Testis (tissue), 3 donors: ENCODE data around the gene RBP5. TPM values are rescaled to one million over a fixed set of nuclear protein-coding genes. Genes with fewer than 3 reads are reported as not detected.

ENCODE experiments used
- DNase-seq: peaks from one replicate; pipeline ENCODE4 v3.0.0-alpha.2; 2019
- H3K27ac ChIP-seq, 2 donors: fragments of 200-600 bp; sonication (generic); one replicate each; pipeline ENCODE4 v1.5.1; 2019
- H3K27me3 ChIP-seq: fragments of 200-600 bp; sonication (generic); one replicate; pipeline ENCODE4 v1.5.1; 2019
- H3K36me3 ChIP-seq: fragments of 200-600 bp; sonication (generic); one replicate; pipeline ENCODE4 v1.5.1; 2017; ENCODE audit warnings: low read depth; ENCODE audit errors: missing control alignments
- H3K4me1 ChIP-seq: fragments of 200-600 bp; sonication (generic); one replicate; pipeline ENCODE4 v1.5.1; 2019
- H3K4me3 ChIP-seq, 2 donors: fragments of 200-600 bp; sonication (generic); one replicate each; pipeline ENCODE4 v1.5.1; 2017 to 2019
- H3K9me3 ChIP-seq: fragments of 200-600 bp; sonication (generic); one replicate; pipeline ENCODE4 v1.5.1; 2017
- POLR2A ChIP-seq: fragments of 450-650 bp; IDR thresholded peaks from one replicate; pipeline ENCODE4 v1.6.1; 2017; ENCODE audit warnings: antibody characterized with exemption, mild to moderate bottlenecking, moderate library complexity
- WGBS, 2 donors: methylation state at CpG; one replicate each; pipeline ENCODE4 v1.1.5; 2018; 5-methylcytosine and 5-hydroxymethylcytosine counted together
- intact Hi-C: fragments of 100-400 bp; cut with DNase I; formaldehyde crosslinking; loops from one replicate; pipeline ENCODE4 v1.15.1; 2023; ENCODE audit warnings: low total_unique reads
- polyA plus RNA-seq: library from polyadenylated mRNA; stranded (reverse); fragments of 350-450 nt; fragmentation: Illumina TruSeq; extraction: RNeasy Lipid Tissue Mini Kit (QIAGEN cat#74804); gene quantifications from one replicate; pipeline ENCODE4 v1.2.3, GENCODE V29; 2014; ENCODE audit warnings: low read depth, low replicate concordance; ENCODE audit not compliant: insufficient read depth
- total RNA-seq, 2 donors: library from RNA; depleted of rRNA; stranded (reverse); fragments of >200 nt; gene quantifications; one replicate each; pipeline ENCODE4 v1.2.3, GENCODE V29; 2016
- TF ChIP-seq, protein P1 (sequence below), 3 experiments: fragments of 450-650 bp in 2 of 3; fragments of 200-600 bp in 1 of 3; sonication (generic) in 1 of 3; IDR thresholded peaks; one replicate each; pipeline ENCODE4 v1.5.1; 2016 to 2019; ENCODE audit warnings: antibody characterized with exemption in 3 of 3, mild to moderate bottlenecking in 2 of 3, moderate library complexity in 1 of 3

The RBP5 gene
- total and polyA plus RNA-seq, 3 donors from 2014 or later: 1.1 to 11.8 (median 4.0) TPM

DNA sequence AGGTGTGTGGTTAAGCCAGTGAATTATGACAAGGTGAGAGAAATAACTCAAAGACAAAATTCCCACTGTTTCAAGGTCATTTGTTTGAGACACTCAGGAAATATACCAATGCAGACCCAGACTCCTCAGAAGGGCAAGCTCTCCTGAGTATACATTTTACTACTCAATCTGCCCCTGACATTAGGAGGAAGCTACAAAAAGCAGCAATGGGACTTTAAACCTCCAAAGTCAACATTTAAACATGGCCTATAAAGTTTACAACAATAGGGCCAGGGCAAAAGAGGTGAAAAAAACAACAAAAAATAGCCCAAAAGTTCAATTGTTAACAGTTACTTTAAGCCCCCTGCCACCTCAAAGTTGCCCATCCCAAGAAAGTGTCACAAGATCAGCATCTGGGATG, 41.3 kb upstream of the RBP5 start:
- no peaks in the 10 kb centered on the region for H3K4me1 ChIP-seq
- no peak overlapping the region for H3K4me3 ChIP-seq
- H3K27me3 ChIP-seq: no peaks in the 10 kb centered on the region
- H3K9me3 ChIP-seq: no peaks in the 10 kb centered on the region
- no peaks in the 10 kb centered on the region for H3K36me3 ChIP-seq
- intact Hi-C loops: no loop called here
- DNase-seq: no peak
- TF ChIP-seq POLR2A: no peak
- TF ChIP-seq, protein P1, sequence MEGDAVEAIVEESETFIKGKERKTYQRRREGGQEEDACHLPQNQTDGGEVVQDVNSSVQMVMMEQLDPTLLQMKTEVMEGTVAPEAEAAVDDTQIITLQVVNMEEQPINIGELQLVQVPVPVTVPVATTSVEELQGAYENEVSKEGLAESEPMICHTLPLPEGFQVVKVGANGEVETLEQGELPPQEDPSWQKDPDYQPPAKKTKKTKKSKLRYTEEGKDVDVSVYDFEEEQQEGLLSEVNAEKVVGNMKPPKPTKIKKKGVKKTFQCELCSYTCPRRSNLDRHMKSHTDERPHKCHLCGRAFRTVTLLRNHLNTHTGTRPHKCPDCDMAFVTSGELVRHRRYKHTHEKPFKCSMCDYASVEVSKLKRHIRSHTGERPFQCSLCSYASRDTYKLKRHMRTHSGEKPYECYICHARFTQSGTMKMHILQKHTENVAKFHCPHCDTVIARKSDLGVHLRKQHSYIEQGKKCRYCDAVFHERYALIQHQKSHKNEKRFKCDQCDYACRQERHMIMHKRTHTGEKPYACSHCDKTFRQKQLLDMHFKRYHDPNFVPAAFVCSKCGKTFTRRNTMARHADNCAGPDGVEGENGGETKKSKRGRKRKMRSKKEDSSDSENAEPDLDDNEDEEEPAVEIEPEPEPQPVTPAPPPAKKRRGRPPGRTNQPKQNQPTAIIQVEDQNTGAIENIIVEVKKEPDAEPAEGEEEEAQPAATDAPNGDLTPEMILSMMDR (IDR thresholded peaks at IDR 0.05): no peak
- no peak overlapping the region for H3K27ac ChIP-seq

DNA sequence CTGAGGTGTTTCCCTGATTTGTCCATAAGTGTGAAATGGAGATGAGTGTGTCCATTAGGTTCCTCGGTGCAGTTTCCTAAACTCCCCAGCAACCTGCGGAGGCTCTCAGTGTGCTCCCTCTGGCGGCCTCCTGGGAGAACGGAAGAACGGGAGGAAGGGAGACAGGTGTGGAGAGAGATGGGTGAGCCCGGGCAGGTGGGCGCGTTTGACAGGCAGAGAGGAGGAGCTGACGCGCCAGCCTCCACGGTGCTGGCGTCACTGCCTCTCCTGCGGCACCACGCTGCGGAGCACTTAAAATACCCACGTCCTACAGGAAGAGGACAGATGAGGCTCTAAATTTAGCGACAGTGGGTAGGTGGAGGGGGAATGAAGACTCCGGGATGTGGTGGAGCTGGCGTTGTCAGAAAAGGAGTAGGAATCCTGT, 34.0 kb upstream of the RBP5 start:
- TF ChIP-seq POLR2A: no peak
- TF ChIP-seq, protein P1 (IDR thresholded peaks at IDR 0.05): peak in 2 of 3 experiments; percentile 22 to 45
- Histone ChIP-seq H3K4me3 (no peak overlapping the region), H3K27me3 (no peaks in the 10 kb centered on the region), H3K27ac (no peak overlapping the region), H3K36me3 (no peaks in the 10 kb centered on the region), H3K4me1 (no peaks in the 10 kb centered on the region), H3K9me3 (no peaks in the 10 kb centered on the region)
- 7 to 9% methylated on average over 19 of the region's 19 CpGs for WGBS, 2 donors
- peak; percentile 38 for DNase-seq
- intact Hi-C loops: no loop called here

DNA sequence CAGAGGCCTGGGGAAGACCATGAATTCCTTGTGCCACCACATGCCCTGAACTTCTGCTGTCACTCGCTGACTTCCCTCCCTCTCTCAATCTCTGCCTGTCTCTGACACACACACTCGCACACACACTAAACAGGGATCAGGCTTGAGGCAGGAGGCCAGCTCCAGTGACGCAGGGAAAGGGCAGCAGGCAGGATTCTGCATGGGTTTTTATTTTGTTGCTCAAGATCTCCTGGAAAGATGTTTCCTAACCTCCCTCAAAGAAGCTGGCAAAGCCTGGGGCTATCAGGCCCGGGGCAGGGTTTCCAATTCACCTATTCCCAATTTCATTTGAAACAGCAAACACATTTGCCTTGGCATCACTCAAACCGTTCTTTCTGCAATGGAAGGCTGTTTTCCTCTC, 33.1 kb upstream of the RBP5 start:
- Histone ChIP-seq H3K27me3 (no peaks in the 10 kb centered on the region), H3K9me3 (no peaks in the 10 kb centered on the region), H3K36me3 (no peaks in the 10 kb centered on the region), H3K27ac (no peak overlapping the region), H3K4me1 (no peaks in the 10 kb centered on the region), H3K4me3 (no peak overlapping the region)
- no peak for TF ChIP-seq POLR2A
- TF ChIP-seq, protein P1 (IDR thresholded peaks at IDR 0.05): no peak
- no peak for DNase-seq
- WGBS, 2 donors: 90 to 93% methylated on average over 5 of the region's 5 CpGs
- intact Hi-C loops: no loop called here

DNA sequence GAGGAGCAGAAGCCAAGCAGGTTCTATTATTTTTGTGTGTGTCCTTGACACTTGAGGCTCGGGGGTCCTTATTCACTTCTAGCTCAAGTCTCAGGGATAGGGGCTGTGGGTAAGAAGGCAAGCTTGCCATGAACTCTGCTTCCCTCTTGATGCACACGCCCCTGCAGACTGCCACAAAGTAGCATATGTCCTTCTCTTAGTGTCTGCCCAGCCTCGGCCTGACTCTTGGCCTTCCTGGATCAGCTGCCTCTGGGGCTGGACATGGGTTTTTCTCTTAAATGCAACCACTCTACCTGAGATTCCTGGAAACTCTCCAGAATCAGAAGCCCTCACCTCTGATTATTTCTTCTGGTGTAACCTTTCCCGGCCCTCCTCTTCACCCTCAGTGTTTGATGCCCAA, 32.6 kb upstream of the RBP5 start:
- Histone ChIP-seq H3K27ac (no peak overlapping the region), H3K9me3 (no peaks in the 10 kb centered on the region), H3K4me3 (no peak overlapping the region), H3K4me1 (no peaks in the 10 kb centered on the region), H3K27me3 (no peaks in the 10 kb centered on the region), H3K36me3 (no peaks in the 10 kb centered on the region)
- WGBS, 2 donors: 76 to 80% methylated on average over 4 of the region's 4 CpGs
- DNase-seq: no peak
- intact Hi-C loops: no loop called here
- TF ChIP-seq, protein P1 (IDR thresholded peaks at IDR 0.05): no peak
- no peak for TF ChIP-seq POLR2A

DNA sequence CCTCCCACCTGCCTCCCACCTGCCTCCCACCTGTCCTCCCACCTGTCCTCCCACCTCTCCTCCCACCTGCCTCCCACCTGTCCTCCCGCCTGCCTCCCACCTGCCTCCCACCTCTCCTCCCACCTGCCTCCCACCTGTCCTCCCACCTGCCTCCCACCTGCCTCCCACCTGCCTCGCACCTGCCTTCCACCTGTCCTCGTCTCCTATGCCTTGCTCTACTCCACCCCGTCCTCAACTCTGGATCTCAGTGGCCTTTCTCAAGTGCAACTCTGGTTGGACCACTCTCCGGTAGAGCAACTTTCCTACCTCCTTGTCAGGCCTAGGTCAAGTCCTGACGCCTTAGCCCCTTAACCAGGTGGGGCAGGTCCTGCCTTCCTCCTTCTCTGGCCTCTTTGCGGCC, 31.5 kb upstream of the RBP5 start:
- Histone ChIP-seq H3K4me3 (no peak overlapping the region), H3K27ac (no peak overlapping the region), H3K4me1 (no peaks in the 10 kb centered on the region), H3K36me3 (no peaks in the 10 kb centered on the region), H3K9me3 (no peaks in the 10 kb centered on the region), H3K27me3 (no peaks in the 10 kb centered on the region)
- intact Hi-C loops: no loop called here
- TF ChIP-seq, protein P1 (IDR thresholded peaks at IDR 0.05): no peak
- no peak for TF ChIP-seq POLR2A
- no peak for DNase-seq
- WGBS, 2 donors: 79 to 80% methylated on average over 7 of the region's 7 CpGs
